ENCODE results near the gene WRAP73.

WRAP73 gene

DNA sequence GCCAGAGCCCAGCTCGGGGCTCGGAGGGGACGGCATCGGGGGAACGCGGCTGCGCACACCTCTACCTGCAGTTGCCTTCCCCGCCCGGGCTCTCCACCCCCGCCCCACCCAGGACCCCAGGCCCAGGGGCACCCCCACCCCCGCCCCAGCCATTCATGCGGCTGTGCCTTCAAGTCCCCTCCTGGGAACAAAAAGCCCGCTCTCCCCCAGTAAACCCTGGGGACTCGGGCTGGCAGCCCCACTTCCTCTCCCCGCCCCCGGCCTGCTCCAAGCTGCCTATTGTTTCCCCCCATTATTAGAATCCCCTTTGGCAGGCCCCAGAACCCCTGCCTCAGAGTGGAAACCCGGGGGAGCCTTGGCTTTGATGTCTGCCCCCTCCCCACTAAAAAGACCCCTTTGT is 56.6 kb downstream of the WRAP73 start:
- Histone ChIP-seq H3K4me1 (ENCODE audit: insufficient read depth, low read length, severe bottlenecking) (peaks cover 7% of the 10 kb centered on the region), H3K4me2 (ENCODE audit: low read length) (no peak overlapping the region)

DNA sequence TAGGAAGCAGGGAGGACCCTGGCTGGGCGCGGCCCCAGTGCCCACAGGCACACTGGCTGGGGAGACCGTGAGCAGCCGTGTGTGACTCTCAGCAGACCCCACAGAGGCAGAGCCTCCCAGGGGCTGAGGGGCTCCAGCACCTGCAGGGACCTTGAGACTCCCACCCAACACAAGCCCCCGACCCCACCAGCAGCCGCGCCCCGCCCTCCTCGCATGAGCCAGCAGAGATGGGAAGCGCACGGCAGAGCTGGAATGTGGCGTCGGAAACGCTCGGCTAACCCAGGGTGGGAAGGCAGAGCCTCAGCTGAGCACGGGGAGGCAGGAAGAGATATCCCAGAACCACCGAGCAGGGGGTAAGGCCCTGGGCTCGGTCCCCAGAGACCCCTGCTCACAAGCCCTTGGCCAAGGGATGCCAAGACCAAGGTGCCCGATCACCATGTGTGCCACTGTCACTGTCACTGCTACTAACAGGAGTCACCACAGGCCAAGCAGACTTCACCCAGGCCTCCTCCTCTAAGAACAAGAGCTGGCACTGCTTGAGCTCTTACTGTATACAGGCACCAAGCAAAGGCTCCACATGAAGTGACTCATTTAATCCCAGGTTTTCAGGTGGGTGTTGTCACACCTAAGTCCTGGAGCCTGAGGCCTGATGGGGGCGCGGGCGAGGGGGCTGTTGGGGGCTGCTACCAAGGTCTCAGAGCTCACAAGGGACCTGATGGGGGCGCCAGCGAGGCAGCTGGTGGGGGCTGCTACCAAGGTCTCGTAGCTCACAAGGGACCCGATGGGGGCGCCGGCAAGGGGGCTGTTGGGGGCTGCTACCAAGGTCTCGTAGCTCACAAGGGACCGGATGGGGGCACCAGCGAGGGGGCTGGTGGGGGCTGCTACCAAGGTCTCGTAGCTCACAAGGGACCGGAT is 58.7 kb downstream of the WRAP73 start:
- no peaks in the 10 kb centered on the region for H3K79me2 ChIP-seq (ENCODE audit: insufficient read depth, low read length)
- no peaks in the 10 kb centered on the region for H3K9me2 ChIP-seq (ENCODE audit: low read depth, low read length)
- no peak overlapping the region for H3K4me3 ChIP-seq (ENCODE audit: low read depth, low read length, poor library complexity, severe bottlenecking)
- H4K20me1 ChIP-seq (ENCODE audit: insufficient read depth, low read length) = no peaks in the 10 kb centered on the region
- H3F3A ChIP-seq (ENCODE audit: insufficient read depth, low read length) = no peaks in the 10 kb centered on the region
- no peak overlapping the region for H2AFZ ChIP-seq (ENCODE audit: low read length)
- TF ChIP-seq, protein P1, sequence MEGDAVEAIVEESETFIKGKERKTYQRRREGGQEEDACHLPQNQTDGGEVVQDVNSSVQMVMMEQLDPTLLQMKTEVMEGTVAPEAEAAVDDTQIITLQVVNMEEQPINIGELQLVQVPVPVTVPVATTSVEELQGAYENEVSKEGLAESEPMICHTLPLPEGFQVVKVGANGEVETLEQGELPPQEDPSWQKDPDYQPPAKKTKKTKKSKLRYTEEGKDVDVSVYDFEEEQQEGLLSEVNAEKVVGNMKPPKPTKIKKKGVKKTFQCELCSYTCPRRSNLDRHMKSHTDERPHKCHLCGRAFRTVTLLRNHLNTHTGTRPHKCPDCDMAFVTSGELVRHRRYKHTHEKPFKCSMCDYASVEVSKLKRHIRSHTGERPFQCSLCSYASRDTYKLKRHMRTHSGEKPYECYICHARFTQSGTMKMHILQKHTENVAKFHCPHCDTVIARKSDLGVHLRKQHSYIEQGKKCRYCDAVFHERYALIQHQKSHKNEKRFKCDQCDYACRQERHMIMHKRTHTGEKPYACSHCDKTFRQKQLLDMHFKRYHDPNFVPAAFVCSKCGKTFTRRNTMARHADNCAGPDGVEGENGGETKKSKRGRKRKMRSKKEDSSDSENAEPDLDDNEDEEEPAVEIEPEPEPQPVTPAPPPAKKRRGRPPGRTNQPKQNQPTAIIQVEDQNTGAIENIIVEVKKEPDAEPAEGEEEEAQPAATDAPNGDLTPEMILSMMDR (IDR thresholded peaks at IDR 0.05; ENCODE audit: low read length) = no peak
- no peak for TF ChIP-seq EZH2 (IDR thresholded peaks at IDR 0.05; ENCODE audit: borderline replicate concordance, low read length)
- no peak overlapping the region for H3K9ac ChIP-seq (ENCODE audit: low read length)
- no peaks in the 10 kb centered on the region for H3K4me1 ChIP-seq (ENCODE audit: insufficient read depth, low read length, severe bottlenecking)
- H3K27me3 ChIP-seq (ENCODE audit: insufficient read depth, low read length) = 0 out of 2 replicates have a peak, but pooled peaks cover 3% of the 10 kb centered on the region
- no peak overlapping the region for H3K27ac ChIP-seq (ENCODE audit: low read depth, low read length, poor library complexity, severe bottlenecking)
- no peak overlapping the region for H3K4me2 ChIP-seq (ENCODE audit: low read length)
- H3K36me3 ChIP-seq (ENCODE audit: insufficient read depth, low read length) = no peaks in the 10 kb centered on the region
- H3K9me3 ChIP-seq (ENCODE audit: low read length) = no peaks in the 10 kb centered on the region

More for the DNA sequence above, 56.6 kb downstream of the WRAP73 start:
- Histone ChIP-seq H3K36me3 (ENCODE audit: insufficient read depth, low read length) (no peaks in the 10 kb centered on the region), H3K27me3 (ENCODE audit: insufficient read depth, low read length) (peaks cover 5% of the 10 kb centered on the region; the same call in 1 of the 2 replicates), H2AFZ (ENCODE audit: low read length) (no peak overlapping the region), H3K27ac (ENCODE audit: low read depth, low read length, poor library complexity, severe bottlenecking) (no peak overlapping the region), H3F3A (ENCODE audit: insufficient read depth, low read length) (no peaks in the 10 kb centered on the region), H3K79me2 (ENCODE audit: insufficient read depth, low read length) (no peaks in the 10 kb centered on the region), H3K4me3 (ENCODE audit: low read depth, low read length, poor library complexity, severe bottlenecking) (no peak overlapping the region), H3K9me2 (ENCODE audit: low read depth, low read length) (no peaks in the 10 kb centered on the region), H3K9ac (ENCODE audit: low read length) (no peak overlapping the region), H3K9me3 (ENCODE audit: low read length) (no peaks in the 10 kb centered on the region), H4K20me1 (ENCODE audit: insufficient read depth, low read length) (no peaks in the 10 kb centered on the region)
- TF ChIP-seq, protein P1 (IDR thresholded peaks at IDR 0.05; ENCODE audit: low read length) = no peak
- TF ChIP-seq EZH2 (IDR thresholded peaks at IDR 0.05; ENCODE audit: borderline replicate concordance, low read length) = no peak

DNA sequence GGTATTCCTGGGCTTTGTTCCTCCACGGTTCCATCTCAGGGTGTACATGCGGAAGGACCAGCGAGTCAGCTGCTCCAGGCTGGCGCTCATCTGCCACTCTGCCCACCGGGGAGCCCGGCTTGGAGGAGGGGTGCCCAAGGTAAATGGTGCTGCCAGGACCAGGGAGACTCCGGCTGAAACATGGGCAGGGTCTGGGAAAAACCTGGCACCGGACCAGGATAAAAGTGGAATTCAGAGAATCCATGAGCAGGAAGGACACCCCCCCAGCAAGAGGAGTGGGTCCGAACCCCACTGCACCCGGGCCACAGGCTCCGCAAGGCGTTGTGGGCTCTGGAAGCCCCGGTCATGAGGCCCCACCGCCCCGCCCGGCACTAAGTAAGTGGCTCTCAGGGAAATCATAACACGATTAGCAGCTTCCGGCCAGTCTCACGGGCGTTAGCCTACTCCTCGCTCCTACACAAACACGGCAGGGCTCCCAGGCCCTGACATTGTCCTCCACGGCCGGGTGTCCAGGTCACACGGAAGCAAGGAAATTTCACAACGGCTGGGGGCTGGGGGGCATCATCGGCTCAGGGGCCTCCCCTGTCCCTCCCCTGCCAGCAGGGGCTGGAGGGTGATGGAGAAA is 59.7 kb downstream of the WRAP73 start:
- H3K9me2 ChIP-seq (ENCODE audit: low read depth, low read length) = no peaks in the 10 kb centered on the region
- no peak overlapping the region for H3K4me3 ChIP-seq (ENCODE audit: low read depth, low read length, poor library complexity, severe bottlenecking)
- H3K79me2 ChIP-seq (ENCODE audit: insufficient read depth, low read length) = no peaks in the 10 kb centered on the region
- H2AFZ ChIP-seq (ENCODE audit: low read length) = no peak overlapping the region
- H3K9me3 ChIP-seq (ENCODE audit: low read length) = no peaks in the 10 kb centered on the region
- H3K27ac ChIP-seq (ENCODE audit: low read depth, low read length, poor library complexity, severe bottlenecking) = no peak overlapping the region
- no peaks in the 10 kb centered on the region for H3K4me1 ChIP-seq (ENCODE audit: insufficient read depth, low read length, severe bottlenecking)
- no peak overlapping the region for H3K4me2 ChIP-seq (ENCODE audit: low read length)
- no peak overlapping the region for H3K9ac ChIP-seq (ENCODE audit: low read length)
- no peaks in the 10 kb centered on the region for H4K20me1 ChIP-seq (ENCODE audit: insufficient read depth, low read length)
- no peaks in the 10 kb centered on the region for H3F3A ChIP-seq (ENCODE audit: insufficient read depth, low read length)
- no peaks in the 10 kb centered on the region for H3K36me3 ChIP-seq (ENCODE audit: insufficient read depth, low read length)
- TF ChIP-seq, protein P1 (IDR thresholded peaks at IDR 0.05; ENCODE audit: low read length) = no peak
- TF ChIP-seq EZH2 (IDR thresholded peaks at IDR 0.05; ENCODE audit: borderline replicate concordance, low read length) = no peak
- H3K27me3 ChIP-seq (ENCODE audit: insufficient read depth, low read length) = no peaks in the 10 kb centered on the region

Measured in OCI-LY1 (cell line).